Umbilical cord (tissue), 2 donors: ENCODE results near the gene ZNF160. TPM values are rescaled to one million over a fixed set of nuclear protein-coding genes. Genes with fewer than 3 reads are reported as not detected.
A peak's percentile ranks its signal among the peaks of the same experiment; 100 is the strongest.
"Not testable (repeated sequence)": the region's sequence is repeated elsewhere in the genome, so short reads cannot be mapped to it uniquely, and the experiment has no call there.

Experiments used
- DNase-seq: peaks from one replicate; pipeline ENCODE4 v3.0.0-alpha.2; 2015; ENCODE audit warnings: low spot score
- total RNA-seq: library from RNA; depleted of rRNA; stranded (reverse); fragments of >200 nt; gene quantifications from one replicate; pipeline ENCODE4 v1.2.3, GENCODE V29; 2014; ENCODE audit warnings: low replicate concordance; ENCODE audit not compliant: insufficient read depth

ZNF160 gene
- total RNA-seq, 1 donor from 2014 or later, result 39.0 TPM

DNA sequence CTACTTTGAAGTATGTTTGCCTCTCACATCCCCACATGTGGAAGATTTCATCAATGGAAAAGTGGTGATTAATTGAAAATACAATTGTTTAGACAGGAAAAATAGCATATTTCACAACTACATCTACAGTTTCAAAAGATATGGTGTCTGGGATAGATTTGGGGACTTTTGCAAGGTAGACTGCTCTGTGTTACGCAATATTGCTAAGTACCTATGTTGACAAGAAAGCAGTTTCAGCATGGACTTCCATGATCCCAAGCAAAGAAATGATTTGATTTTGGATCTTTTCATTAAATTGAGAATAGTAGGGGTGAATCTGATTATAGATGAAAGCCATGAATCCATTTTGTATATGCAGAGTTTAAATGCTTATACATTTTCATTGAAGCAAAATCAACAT is 10.5 kb downstream of the ZNF160 start:
- DNase-seq, result no peak

- DNase-seq, result no peak
Measured at GRCh38 chr19:53091413-53092254, 11.6 kb downstream of the ZNF160 start.

DNA sequence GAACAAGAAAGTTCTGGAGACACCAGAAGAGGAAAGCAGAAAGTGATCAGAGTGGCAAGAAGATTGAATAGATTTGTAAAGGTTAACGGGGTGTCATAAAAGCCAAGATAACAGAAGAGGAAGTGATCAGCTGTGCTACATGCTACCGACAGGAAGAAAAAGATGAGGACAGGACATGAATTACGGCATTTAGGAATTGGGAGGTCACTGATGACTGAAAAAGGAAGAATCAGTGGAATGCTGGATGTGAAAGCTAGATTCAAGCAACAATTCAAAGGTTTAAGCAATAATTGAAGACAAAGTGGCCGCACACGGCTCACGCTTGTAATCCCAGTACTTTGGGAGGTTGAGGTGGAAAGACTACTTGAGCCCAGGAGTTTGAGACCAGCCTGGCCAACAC is 15.1 kb downstream of the ZNF160 start:
- no peak for DNase-seq

GRCh38 chr19:53086949-53087348 is 16.3 kb downstream of the ZNF160 start:
- DNase-seq, result peak; percentile 10

- DNase-seq, result no peak
Measured at GRCh38 chr19:53085496-53085895, 17.7 kb downstream of the ZNF160 start.

- no peak for DNase-seq
Measured at GRCh38 chr19:53082929-53083328, 20.3 kb downstream of the ZNF160 start.

GRCh38 chr19:53079313-53079924 is 23.8 kb downstream of the ZNF160 start:
- DNase-seq, result no peak

- DNase-seq, result no peak
Measured at GRCh38 chr19:53078668-53079067, 24.6 kb downstream of the ZNF160 start.

GRCh38 chr19:53076984-53077383 is 26.2 kb downstream of the ZNF160 start:
- peak; percentile 48 for DNase-seq

DNA sequence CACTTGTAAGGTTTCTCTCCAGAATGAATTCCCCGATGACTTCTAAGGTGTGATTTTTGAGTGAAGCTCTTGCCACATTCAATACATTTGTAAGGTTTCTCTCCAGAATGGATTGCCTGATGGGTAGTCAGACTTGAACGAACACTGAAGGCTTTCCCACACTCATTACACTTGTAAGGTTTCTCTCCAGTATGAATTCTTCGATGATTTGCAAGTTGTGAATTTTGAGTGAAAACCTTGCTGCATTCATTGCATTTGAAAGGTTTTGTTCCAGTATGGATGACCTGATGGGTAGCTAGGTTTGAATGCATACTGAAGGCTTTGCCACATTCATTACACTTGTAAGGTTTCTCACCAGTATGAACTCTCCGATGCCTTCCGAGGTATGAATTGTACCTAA is 34.4 kb downstream of the ZNF160 start:
- DNase-seq, result no peak

DNA sequence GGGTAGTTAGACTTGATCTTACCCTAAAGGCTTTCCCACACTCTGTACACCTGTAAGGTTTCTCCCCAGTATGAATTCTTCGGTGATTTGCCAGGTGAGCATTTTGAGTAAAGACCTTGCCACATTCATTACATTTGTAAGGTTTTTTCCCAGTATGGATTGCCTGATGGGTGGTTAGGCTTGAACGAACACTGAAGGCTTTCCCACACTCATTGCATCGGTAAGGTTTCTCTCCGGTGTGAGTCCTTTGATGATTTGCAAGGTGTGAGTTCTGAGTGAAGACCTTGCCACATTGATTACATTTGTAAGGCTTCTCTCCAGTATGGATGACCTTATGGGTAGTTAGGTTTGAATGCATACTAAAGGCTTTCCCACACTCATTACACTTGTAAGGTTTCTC is 35.0 kb downstream of the ZNF160 start:
- DNase-seq, result no peak

DNA sequence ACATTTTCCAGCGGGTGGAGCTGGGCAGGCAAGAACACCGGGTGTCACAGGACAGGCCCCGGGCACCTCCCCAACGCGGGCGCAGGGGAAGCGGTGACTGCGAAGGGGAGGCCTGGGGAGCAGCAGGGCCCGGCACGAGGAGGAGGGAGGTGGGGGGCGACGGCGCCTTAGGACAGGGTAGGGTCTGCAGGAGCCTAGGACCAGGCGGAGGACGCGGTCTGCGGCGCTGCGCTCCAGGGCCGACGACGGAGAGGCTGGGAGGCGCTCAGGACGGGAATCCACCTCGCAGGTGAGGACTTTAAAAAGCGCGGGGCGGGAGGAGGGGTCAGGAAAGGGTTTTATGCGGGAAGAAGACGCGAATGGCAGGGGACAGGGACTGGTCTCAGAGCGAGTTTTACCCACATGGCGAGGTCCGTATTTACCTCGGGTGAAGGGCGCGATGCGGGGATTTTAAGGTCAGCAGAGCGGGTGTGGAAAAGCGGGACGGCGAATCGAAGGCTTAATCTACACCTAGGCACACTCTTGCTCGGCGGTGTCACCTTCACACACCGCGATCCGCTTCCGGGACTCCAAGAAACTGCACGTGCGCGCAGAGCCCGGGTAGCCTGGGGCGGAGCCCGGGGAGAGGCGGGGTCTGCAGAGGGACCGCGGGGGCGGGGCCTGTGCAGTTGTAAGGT is 45.2 kb downstream of the ZNF160 start:
- DNase-seq, result no peak

DNA sequence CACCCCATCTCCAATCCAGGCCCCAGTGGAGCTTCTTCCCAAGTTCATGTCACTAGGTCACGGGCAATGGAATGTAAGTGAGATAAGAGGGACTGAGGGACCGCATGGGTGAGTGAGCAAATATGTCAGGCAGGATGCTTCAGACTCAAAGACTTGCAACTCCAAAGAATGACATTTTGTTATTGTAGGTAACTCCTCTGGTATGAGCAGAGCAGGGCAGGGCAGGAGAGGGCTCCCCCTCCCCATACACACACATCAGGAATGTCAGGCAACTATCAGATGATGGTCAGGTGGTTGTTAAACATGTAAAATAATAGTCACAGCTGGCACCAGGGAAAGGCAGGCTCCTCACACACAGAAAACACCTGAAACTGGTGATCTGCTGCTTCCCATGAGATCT is 48.1 kb downstream of the ZNF160 start:
- DNase-seq, result no peak

DNA sequence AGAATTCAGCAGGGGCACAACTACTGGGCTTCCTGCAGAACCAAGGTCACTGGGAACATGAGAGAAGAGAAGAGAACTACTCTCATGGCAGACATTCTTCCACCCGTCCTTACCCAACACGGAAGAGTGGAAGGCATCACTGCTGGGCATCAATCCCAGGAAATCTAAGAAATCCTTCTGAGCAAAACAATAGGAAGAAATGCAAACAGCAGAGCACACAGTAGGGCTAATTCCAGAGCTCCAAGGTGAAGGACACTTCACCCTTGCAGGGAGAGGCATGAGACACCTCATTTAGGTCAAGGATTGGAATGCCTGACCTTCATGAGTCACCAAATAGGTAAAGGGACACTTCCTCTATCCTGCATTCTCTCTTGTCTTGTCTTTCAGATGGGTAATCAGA is 55.8 kb downstream of the ZNF160 start:
- DNase-seq, result no peak

DNA sequence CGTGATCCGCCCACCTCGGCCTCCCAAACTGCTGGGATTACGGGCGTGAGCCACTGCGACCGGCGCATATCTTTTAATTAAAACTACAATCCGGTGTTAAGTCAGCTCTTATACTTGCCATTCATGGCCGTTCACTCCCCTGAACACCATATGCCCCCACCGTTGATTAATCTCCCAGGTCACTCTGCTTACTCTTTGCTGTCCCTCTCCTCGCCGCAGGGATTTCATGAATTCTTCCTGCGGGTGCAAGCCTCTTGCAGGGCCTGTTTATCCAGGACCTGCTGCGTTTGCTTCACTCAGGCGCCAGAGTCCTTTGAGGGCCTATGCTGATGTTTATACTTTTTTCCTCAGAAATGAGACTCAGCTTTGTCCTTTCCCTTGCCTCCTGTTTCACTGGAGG is 57.7 kb downstream of the ZNF160 start:
- no peak for DNase-seq

- no peak for DNase-seq
Measured at GRCh38 chr19:53041366-53041765, 61.9 kb downstream of the ZNF160 start.

- DNase-seq, result peak; percentile 47
Measured at GRCh38 chr19:53037101-53038097, 65.8 kb downstream of the ZNF160 start.

- no peak for DNase-seq
Measured at GRCh38 chr19:53034948-53035675, 68.1 kb downstream of the ZNF160 start.

- DNase-seq, result no peak
Measured at GRCh38 chr19:53034054-53034453, 69.2 kb downstream of the ZNF160 start.

GRCh38 chr19:53028306-53028705 is 74.9 kb downstream of the ZNF160 start:
- DNase-seq, result not testable (repeated sequence)

- DNase-seq, result no peak
Measured at GRCh38 chr19:53019684-53020083, 83.5 kb downstream of the ZNF160 start.
